Measurements from ENCODE around the gene ADAMTS8. TPM values are rescaled to one million over a fixed set of nuclear protein-coding genes. Genes with fewer than 3 reads are reported as not detected.

ADAMTS8 gene
- total and polyA plus RNA-seq, 2 experiments from 2014 or later, result under 0.01 to 0.10 TPM

DNA sequence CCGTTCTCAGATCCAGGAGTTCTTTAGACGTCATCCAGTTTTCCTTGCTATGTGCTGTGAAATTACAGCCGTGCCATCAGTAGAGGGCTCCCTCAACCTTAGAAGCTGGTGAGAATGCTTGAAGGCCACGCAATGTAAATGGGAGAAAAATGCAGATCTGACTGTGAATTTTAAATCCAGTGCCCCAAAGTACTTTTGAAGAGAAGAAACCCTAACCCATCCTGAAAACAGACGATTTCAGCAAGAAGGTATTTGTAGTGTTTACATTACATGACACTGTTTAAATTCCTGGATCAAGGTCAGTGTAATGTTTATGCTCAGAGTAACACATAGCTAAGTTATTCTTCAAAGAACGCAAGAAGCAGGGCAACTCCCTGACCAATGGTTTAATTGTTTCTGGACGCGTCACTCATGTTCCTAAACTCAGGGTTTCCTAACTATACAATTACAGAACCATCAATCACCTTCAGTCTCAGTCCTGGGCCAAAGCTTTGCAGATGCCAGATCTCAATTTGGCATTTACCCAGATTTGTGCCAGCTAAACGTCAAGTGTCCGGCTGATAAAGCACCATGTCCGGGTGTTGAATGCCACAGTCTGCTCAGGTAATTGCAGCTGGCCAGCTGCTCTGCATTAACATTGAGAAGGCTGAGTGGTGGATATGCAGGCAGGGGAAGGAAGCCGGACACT, 38.2 kb downstream of the ADAMTS8 start:
- Histone ChIP-seq H3K27me3 (replicated peaks; ENCODE audit: insufficient read depth) (0 out of 2 replicates have a peak, but pooled peaks cover 11% of the 10 kb centered on the region), H3K4me3 (no peak overlapping the region), H3K9me2 (ENCODE audit: insufficient read depth) (no peaks in the 10 kb centered on the region), H4K20me1 (ENCODE audit: insufficient read depth) (no peaks in the 10 kb centered on the region), H2AFZ (peak overlapping the region; percentile 8; the same call in 1 of the 2 replicates), H3F3A (ENCODE audit: insufficient read depth) (no peaks in the 10 kb centered on the region), H3K9ac (no peak overlapping the region), H3K36me3 (ENCODE audit: low read depth) (no peaks in the 10 kb centered on the region), H3K4me1 (ENCODE audit: insufficient read depth) (peaks cover 3% of the 10 kb centered on the region; the same call in 1 of the 2 replicates), H3K27ac (no peak overlapping the region), H3K4me2 (ENCODE audit: unreplicated experiment) (no peak overlapping the region), H3K9me3 (ENCODE audit: low read depth) (no peaks in the 10 kb centered on the region), H3K79me2 (ENCODE audit: insufficient read depth) (no peaks in the 10 kb centered on the region)
- WGBS, 2 experiments (ENCODE audit: low coverage in 1 of 2, low lambda C conversion rate in 2 of 2, missing lambda C conversion rate in 2 of 2), result 46 to 55% methylated on average over 12 of the region's 12 CpGs
- TF ChIP-seq EZH2phosphoT487 (IDR thresholded peaks at IDR 0.05; ENCODE audit: insufficient read depth, low read depth) (no peak), EZH2 (IDR thresholded peaks at IDR 0.05; ENCODE audit: insufficient read depth, poor library complexity, severe bottlenecking) (no peak)
- peak; percentile 85 for DNase-seq
- in situ Hi-C loops (cut with MboI), result no loop called here

- no peaks in the 10 kb centered on the region for H3K9me2 ChIP-seq (ENCODE audit: insufficient read depth)
- H3K4me1 ChIP-seq (ENCODE audit: insufficient read depth), result peaks cover 3% of the 10 kb centered on the region; the same call in 1 of the 2 replicates
- no peaks in the 10 kb centered on the region for H3K9me3 ChIP-seq (ENCODE audit: low read depth)
- no peak overlapping the region for H3K4me2 ChIP-seq (ENCODE audit: unreplicated experiment)
- H4K20me1 ChIP-seq (ENCODE audit: insufficient read depth), result no peaks in the 10 kb centered on the region
- peak overlapping the region; percentile 8; the same call in 1 of the 2 replicates for H2AFZ ChIP-seq
- TF ChIP-seq EZH2 (IDR thresholded peaks at IDR 0.05; ENCODE audit: insufficient read depth, poor library complexity, severe bottlenecking), result no peak
- TF ChIP-seq EZH2phosphoT487 (IDR thresholded peaks at IDR 0.05; ENCODE audit: insufficient read depth, low read depth), result no peak
- H3K9ac ChIP-seq, result no peak overlapping the region
- no peak for DNase-seq
- H3F3A ChIP-seq (ENCODE audit: insufficient read depth), result no peaks in the 10 kb centered on the region
- 0 out of 2 replicates have a peak, but pooled peaks cover 11% of the 10 kb centered on the region for H3K27me3 ChIP-seq (replicated peaks; ENCODE audit: insufficient read depth)
- in situ Hi-C loops (cut with MboI), result loop anchor here (10.0 kb wide), 1 partner anchor 175 kb away; no protein-coding TSS in a partner anchor
- no peak overlapping the region for H3K27ac ChIP-seq
- 63 to 66% methylated on average over 16 of the region's 16 CpGs for WGBS, 2 experiments (ENCODE audit: low coverage in 1 of 2, low lambda C conversion rate in 2 of 2, missing lambda C conversion rate in 2 of 2)
- H3K36me3 ChIP-seq (ENCODE audit: low read depth), result no peaks in the 10 kb centered on the region
- no peaks in the 10 kb centered on the region for H3K79me2 ChIP-seq (ENCODE audit: insufficient read depth)
- no peak overlapping the region for H3K4me3 ChIP-seq
Measured at GRCh38 chr11:130389335-130389935, 39.0 kb downstream of the ADAMTS8 start.

- 81% methylated on average over 11 of the region's 11 CpGs for WGBS, 2 experiments (ENCODE audit: low coverage in 1 of 2, low lambda C conversion rate in 2 of 2, missing lambda C conversion rate in 2 of 2)
- Histone ChIP-seq H3F3A (ENCODE audit: insufficient read depth) (no peaks in the 10 kb centered on the region), H3K9me3 (ENCODE audit: low read depth) (no peaks in the 10 kb centered on the region), H3K9me2 (ENCODE audit: insufficient read depth) (no peaks in the 10 kb centered on the region), H3K79me2 (ENCODE audit: insufficient read depth) (no peaks in the 10 kb centered on the region), H3K36me3 (ENCODE audit: low read depth) (no peaks in the 10 kb centered on the region), H3K4me2 (ENCODE audit: unreplicated experiment) (no peak overlapping the region), H3K4me3 (no peak overlapping the region), H2AFZ (no peak overlapping the region), H4K20me1 (ENCODE audit: insufficient read depth) (no peaks in the 10 kb centered on the region), H3K27ac (no peak overlapping the region), H3K4me1 (ENCODE audit: insufficient read depth) (peaks cover 4% of the 10 kb centered on the region; the same call in 1 of the 2 replicates), H3K9ac (no peak overlapping the region), H3K27me3 (replicated peaks; ENCODE audit: insufficient read depth) (0 out of 2 replicates have a peak, but pooled peaks cover 11% of the 10 kb centered on the region)
- TF ChIP-seq EZH2 (IDR thresholded peaks at IDR 0.05; ENCODE audit: insufficient read depth, poor library complexity, severe bottlenecking) (no peak), EZH2phosphoT487 (IDR thresholded peaks at IDR 0.05; ENCODE audit: insufficient read depth, low read depth) (no peak)
- no peak for DNase-seq
- in situ Hi-C loops (cut with MboI), result loop anchor here (10.0 kb wide), 1 partner anchor 174 kb away; no protein-coding TSS in a partner anchor
Measured at GRCh38 chr11:130388607-130389205, 39.7 kb downstream of the ADAMTS8 start.

DNA sequence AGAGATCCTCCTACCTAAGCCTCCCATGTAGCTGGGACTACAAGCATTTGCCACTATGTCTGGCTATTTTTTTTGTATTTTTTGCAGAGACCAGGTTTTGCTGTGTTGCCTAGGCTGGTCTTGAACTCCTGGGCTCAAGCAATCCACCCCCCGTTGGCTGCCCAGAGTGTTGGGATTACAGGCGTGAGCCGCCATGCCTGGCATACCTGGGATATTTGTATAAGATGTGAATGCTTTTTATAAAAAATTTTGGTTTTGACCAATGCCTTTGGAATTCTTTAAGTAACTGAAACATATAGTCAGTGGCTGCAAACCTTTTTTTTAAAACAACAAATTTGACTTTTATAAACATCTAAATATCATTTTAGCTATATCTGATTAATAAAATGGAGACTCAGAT, 42.4 kb downstream of the ADAMTS8 start:
- 87 to 92% methylated on average over 3 of the region's 3 CpGs for WGBS, 2 experiments (ENCODE audit: low coverage in 1 of 2, low lambda C conversion rate in 2 of 2, missing lambda C conversion rate in 2 of 2)
- Histone ChIP-seq H3K9me3 (ENCODE audit: low read depth) (no peaks in the 10 kb centered on the region), H3F3A (ENCODE audit: insufficient read depth) (no peaks in the 10 kb centered on the region), H2AFZ (no peak overlapping the region), H3K4me2 (ENCODE audit: unreplicated experiment) (no peak overlapping the region), H3K9me2 (ENCODE audit: insufficient read depth) (no peaks in the 10 kb centered on the region), H3K4me3 (no peak overlapping the region), H3K79me2 (ENCODE audit: insufficient read depth) (no peaks in the 10 kb centered on the region), H3K27ac (no peak overlapping the region), H3K4me1 (ENCODE audit: insufficient read depth) (peaks cover 9% of the 10 kb centered on the region; the same call in 1 of the 2 replicates), H3K36me3 (ENCODE audit: low read depth) (no peaks in the 10 kb centered on the region), H3K9ac (no peak overlapping the region), H3K27me3 (replicated peaks; ENCODE audit: insufficient read depth) (no peaks in the 10 kb centered on the region), H4K20me1 (ENCODE audit: insufficient read depth) (no peaks in the 10 kb centered on the region)
- no peak for TF ChIP-seq EZH2phosphoT487 (IDR thresholded peaks at IDR 0.05; ENCODE audit: insufficient read depth, low read depth)
- no peak for TF ChIP-seq EZH2 (IDR thresholded peaks at IDR 0.05; ENCODE audit: insufficient read depth, poor library complexity, severe bottlenecking)
- in situ Hi-C loops (cut with MboI), result loop anchor here (10.0 kb wide), 1 partner anchor 171 kb away; no protein-coding TSS in a partner anchor
- DNase-seq, result no peak

Measured in GM23248 (cell line).